Hematopoietic multipotent progenitor cell treated with erythropoietin and hydrocortisone succinate and interleukin-3 and kit ligand, for 6 days (in vitro differentiated cells): ENCODE results near the gene PHLDA3.

Experiments
- DNase-seq: peaks from one replicate; pipeline ENCODE4 v3.0.0-alpha.2; 2015

The PHLDA3 gene

GRCh38 chr1:201426479-201427310 lies 42.3 kb downstream of the PHLDA3 start:
- no peak for DNase-seq

DNA sequence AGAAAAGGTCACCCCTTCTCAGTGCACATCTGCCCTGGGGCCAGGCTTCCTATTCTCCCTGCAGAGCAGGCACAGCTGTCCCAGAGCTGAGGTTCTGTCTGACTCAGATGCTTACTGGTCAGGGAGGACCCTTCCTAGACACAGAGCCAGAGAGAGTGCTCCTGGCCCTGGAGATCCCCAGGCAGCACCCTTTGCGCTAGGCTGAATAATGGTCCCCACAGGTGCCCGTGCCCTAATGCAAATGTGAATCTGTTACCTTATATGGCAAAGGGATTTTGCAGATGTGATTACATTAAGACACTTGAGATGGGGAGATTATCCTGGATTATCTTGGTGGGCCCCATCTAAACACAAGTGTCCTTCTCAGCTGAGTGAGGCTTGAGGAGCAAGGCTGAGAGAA lies 44.8 kb downstream of the PHLDA3 start:
- DNase-seq, result no peak

GRCh38 chr1:201423655-201424054 lies 45.3 kb downstream of the PHLDA3 start:
- DNase-seq, result no peak

- no peak for DNase-seq
These were observed 46.5 kb downstream of the PHLDA3 start for GRCh38 chr1:201422436-201423030.

GRCh38 chr1:201422026-201422425 lies 47.0 kb downstream of the PHLDA3 start:
- DNase-seq, result no peak

- DNase-seq, result no peak
These were observed 47.9 kb downstream of the PHLDA3 start for GRCh38 chr1:201421041-201421440.

GRCh38 chr1:201420608-201421002 lies 48.4 kb downstream of the PHLDA3 start:
- DNase-seq, result no peak

- no peak for DNase-seq
These were observed 49.0 kb downstream of the PHLDA3 start for GRCh38 chr1:201419746-201420607.

DNA sequence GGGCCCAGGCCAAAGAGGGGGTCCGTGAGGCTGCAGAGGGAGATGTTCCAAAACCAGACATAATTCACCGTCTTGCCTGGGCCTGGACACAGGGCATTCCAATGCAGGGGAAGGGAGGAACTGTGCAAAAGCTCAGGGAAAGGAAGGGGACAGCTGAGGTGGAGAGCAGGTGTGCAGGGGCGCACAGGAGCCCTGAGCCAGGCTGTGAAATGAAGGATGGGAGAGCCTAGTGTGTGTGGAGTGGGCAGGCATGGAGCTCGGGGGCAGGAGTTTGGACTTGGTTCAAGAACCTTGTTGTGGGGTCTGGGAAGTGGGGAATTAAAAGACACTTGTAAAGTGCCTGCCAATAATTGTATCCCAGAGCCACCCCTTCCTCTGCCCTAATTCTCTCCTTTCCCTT lies 49.7 kb downstream of the PHLDA3 start:
- DNase-seq, result no peak

DNA sequence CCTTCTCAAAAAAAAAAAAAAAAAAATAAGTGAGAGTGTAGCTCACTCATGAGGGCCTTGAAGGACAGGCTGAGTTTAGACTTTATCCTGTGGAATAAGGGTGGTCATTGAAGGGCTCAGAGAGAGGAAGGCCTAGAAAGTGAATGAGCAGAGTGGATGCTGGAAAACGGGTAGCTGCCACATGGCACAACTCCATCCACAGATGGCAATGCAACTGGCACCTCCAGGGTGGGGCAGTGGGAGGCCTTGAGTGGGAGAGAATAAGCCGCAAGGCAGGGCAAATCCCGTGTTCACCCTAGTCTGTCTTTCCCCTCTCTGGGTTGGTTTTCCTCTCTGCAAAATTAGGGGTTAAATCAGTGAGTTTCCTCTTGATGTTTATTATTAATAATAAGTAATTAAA lies 50.5 kb downstream of the PHLDA3 start:
- DNase-seq, result no peak
